ENCODE measurements around the gene GALNS. TPM values are rescaled to one million over a fixed set of nuclear protein-coding genes. Genes with fewer than 3 reads are reported as not detected.

GALNS gene
- total and polyA plus RNA-seq, 2 of the 8 experiments (the other 6 are each of a cell fraction or from before 2014, with no cell fraction given), result 8.9 to 17.8 TPM

- H3K23ac ChIP-seq (ENCODE audit: insufficient read length), result no peak overlapping the region
- H3K4ac ChIP-seq (replicated peaks; ENCODE audit: insufficient read length, low read depth, low read length), result no peak overlapping the region
- no peak overlapping the region for H3K18ac ChIP-seq (ENCODE audit: extremely low read depth, low read length)
- no peaks in the 10 kb centered on the region for H3K36me3 ChIP-seq (ENCODE audit: control insufficient read depth in 2 of 4, insufficient read depth in 4 of 4, low read length in 3 of 4)
- peaks cover 2% of the 10 kb centered on the region; the same call in 1 of the 2 replicates for H3K23me2 ChIP-seq (ENCODE audit: low read depth, low read length)
- H3K9me3 ChIP-seq (ENCODE audit: insufficient read depth in 2 of 2, low read depth in 1 of 2, low read length in 1 of 2), result no peaks in the 10 kb centered on the region
- no peaks in the 10 kb centered on the region for H3K27me3 ChIP-seq (replicated peaks in 1 of 4; ENCODE audit: control insufficient read depth in 3 of 4, extremely low read depth in 1 of 4, insufficient read depth in 3 of 4, low read length in 3 of 4)
- DNase-seq (ENCODE audit: low read depth in 1 of 2, low spot score in 2 of 2) (no peak), FAIRE-seq (no peak)
- no peak overlapping the region for H2BK12ac ChIP-seq (ENCODE audit: low read depth, low read length)
- no peak overlapping the region for H4K5ac ChIP-seq (ENCODE audit: insufficient read length, low read depth, low read length)
- H2BK20ac ChIP-seq (ENCODE audit: low read length), result 0 out of 2 replicates have a peak overlapping the region, but pooled peaks have one; percentile 18
- no peak overlapping the region for H3K4me3 ChIP-seq (ENCODE audit: extremely low read depth in 1 of 4, insufficient read depth in 2 of 4, low read depth in 3 of 4, low read length in 4 of 4)
- peak overlapping the region; percentile 92; the same call in 1 of the 2 replicates for H2BK15ac ChIP-seq (ENCODE audit: low read length)
- no peaks in the 10 kb centered on the region; a peak in 1 of 7 replicates for H3K4me1 ChIP-seq (replicated peaks in 1 of 4; ENCODE audit: control insufficient read depth in 3 of 4, insufficient read depth in 4 of 4, low read length in 3 of 4)
- peaks cover 0 to 3% of the 10 kb centered on the region in 2 experiments for H4K20me1 ChIP-seq (replicated peaks in 1 of 2; ENCODE audit: control insufficient read depth in 1 of 2, insufficient read depth in 2 of 2, low read length in 2 of 2)
- H4K91ac ChIP-seq (replicated peaks; ENCODE audit: insufficient read length, low read length), result no peak overlapping the region
- ChIA-PET CTCF (ENCODE audit: partially characterized antibody) (interaction anchor here (0.5 to 5.7 kb wide), 15 partner anchors 29 to 408 kb away, joined by 3 to 29 read pairs (median 4); partner anchors contain the start of genes GALNS, SLC22A31 and TRAPPC2L), POLR2A (ENCODE audit: partially characterized antibody) (interaction anchor here (0.6 to 9.0 kb wide), 5 partner anchors 7 to 339 kb away, joined by 3 to 77 read pairs (median 3); partner anchors contain the start of gene APRT)
- peak overlapping the region; percentile 24; the same call in 1 of the 2 replicates for H2AK5ac ChIP-seq (ENCODE audit: low read depth, low read length)
- H3K14ac ChIP-seq (ENCODE audit: insufficient read length), result no peak overlapping the region
- H4K8ac ChIP-seq (ENCODE audit: extremely low read depth, insufficient read depth, low read length), result no peak overlapping the region; the same call in 1 of the 2 replicates
- no peak overlapping the region for H3K27ac ChIP-seq (ENCODE audit: low read depth, low read length)
- WGBS, 2 experiments (ENCODE audit: extremely low coverage in 1 of 2, insufficient coverage in 1 of 2, insufficient read length in 1 of 2, insufficient replicate concordance in 2 of 2, low coverage in 1 of 2, low lambda C conversion rate in 2 of 2, missing lambda C conversion rate in 1 of 2), result 91% methylated on average over 39 of the region's 41 CpGs; no CpG with 5 or more reads in 1 of the 2 experiments
- no peak overlapping the region for H2BK120ac ChIP-seq (replicated peaks; ENCODE audit: low read depth, low read length)
- H2AFZ ChIP-seq (ENCODE audit: low read length), result no peak overlapping the region
- H3K56ac ChIP-seq (replicated peaks; ENCODE audit: insufficient read length, low read depth, low read length), result no peak overlapping the region
- H3K79me2 ChIP-seq (ENCODE audit: control insufficient read depth in 1 of 2, insufficient read depth in 2 of 2, low read length in 2 of 2), result no peaks in the 10 kb centered on the region
- H3K4me2 ChIP-seq (ENCODE audit: insufficient read depth in 1 of 2, low read depth in 2 of 2, low read length in 2 of 2), result no peak overlapping the region
- peak overlapping the region; percentile 35; the same call in 1 of the 2 replicates for H2BK5ac ChIP-seq (ENCODE audit: low read depth, low read length)
- H3K79me1 ChIP-seq (ENCODE audit: low read depth, low read length), result no peaks in the 10 kb centered on the region
- H3K9ac ChIP-seq (replicated peaks in 1 of 4; ENCODE audit: extremely low read depth in 1 of 4, low read depth in 3 of 4, low read length in 3 of 4), result no peak overlapping the region; a peak in 1 of 7 replicates
- no peak for TF ChIP-seq KDM4A (IDR thresholded peaks at IDR 0.05; ENCODE audit: low read depth, low read length, severe bottlenecking)
- no peak for TF ChIP-seq POLR2AphosphoS5 (IDR thresholded peaks at IDR 0.05; ENCODE audit: low read depth, low read length)
- TF ChIP-seq HDAC2 (IDR thresholded peaks at IDR 0.05; ENCODE audit: borderline replicate concordance in 1 of 2, low read depth in 2 of 2, low read length in 2 of 2), result no peak
- no peak for TF ChIP-seq ZNF274 (IDR thresholded peaks at IDR 0.05; ENCODE audit: borderline replicate concordance, extremely low read depth, low read length)
- no peak for TF ChIP-seq EP300 (IDR thresholded peaks at IDR 0.05; ENCODE audit: borderline replicate concordance in 1 of 2, low read depth in 2 of 2, low read length in 2 of 2)
- no peak for TF ChIP-seq BACH1 (IDR thresholded peaks at IDR 0.05; ENCODE audit: low read length)
- TF ChIP-seq CBX5 (IDR thresholded peaks at IDR 0.05; ENCODE audit: low read depth, low read length), result no peak
- TF ChIP-seq FOSL1 (IDR thresholded peaks at IDR 0.05; ENCODE audit: insufficient read depth, low read depth, low read length), result no peak
- TF ChIP-seq SIN3A (conservative IDR thresholded peaks at IDR 0.05 in 1 of 2, IDR thresholded peaks at IDR 0.05 in 1 of 2; ENCODE audit: low read depth in 1 of 2, low read length in 2 of 2), result no peak
- TF ChIP-seq JUN (IDR thresholded peaks at IDR 0.05; ENCODE audit: low read depth, low read length), result no peak
- no peak for TF ChIP-seq SIRT6 (IDR thresholded peaks at IDR 0.05; ENCODE audit: low read length)
Observed at GRCh38 chr16:88816736-88817535, 39.8 kb downstream of the GALNS start.
